Left ventricle myocardium inferior (tissue), 1 donor: ENCODE data around the gene GRID1. TPM values are rescaled to one million over a fixed set of nuclear protein-coding genes. Genes with fewer than 3 reads are reported as not detected.

ENCODE experiments used
- DNase-seq: peaks from one replicate; pipeline ENCODE4 v3.0.0-alpha.2; 2020
- H3K27ac ChIP-seq: fragments of 200-600 bp; replicated peaks from 2 replicates; pipeline ENCODE4 v1.8.0; 2021
- H3K27me3 ChIP-seq: fragments of 200-600 bp; 2 replicates; pipeline ENCODE4 v1.8.0; 2021; ENCODE audit warnings: low read depth
- H3K36me3 ChIP-seq: fragments of 200-600 bp; 2 replicates; pipeline ENCODE4 v1.8.0; 2021
- H3K4me1 ChIP-seq: fragments of 200-600 bp; 2 replicates; pipeline ENCODE4 v1.8.0; 2021
- H3K4me3 ChIP-seq: fragments of 200-600 bp; 2 replicates; pipeline ENCODE4 v1.8.0; 2021; ENCODE audit warnings: mild to moderate bottlenecking, moderate library complexity
- H3K9me3 ChIP-seq: fragments of 200-600 bp; replicated peaks from 2 replicates; pipeline ENCODE4 v1.8.0; 2021
- intact Hi-C: fragments of 100-400 bp; cut with micrococcal nuclease; formaldehyde crosslinking; loops from one replicate; pipeline ENCODE4 v1.11.0; 2022
- total RNA-seq: library from RNA; stranded (reverse); fragmentation: NEBNext Ultra II Directional; extraction: Animal tissue kit (Norgen Biotek cat#: 25700); gene quantifications from one replicate; pipeline ENCODE4 v1.2.1, GENCODE V29; 2021
- TF ChIP-seq, protein P1 (sequence below): fragments of 200-600 bp; IDR thresholded peaks from 2 replicates; pipeline ENCODE4 v1.8.0; 2021; ENCODE audit warnings: antibody characterized with exemption, mild to moderate bottlenecking, borderline replicate concordance
- donor health status: DM: no; HTN: yes; CAD: no; lungs with severe emphysema.

The GRID1 gene
- total RNA-seq, 1 donor from 2014 or later: 1.6 TPM

- peaks cover 14% of the 10 kb centered on the region for H3K27me3 ChIP-seq
- no peaks in the 10 kb centered on the region for H3K36me3 ChIP-seq
- DNase-seq: no peak
- no peak overlapping the region for H3K4me3 ChIP-seq
- no peak overlapping the region for H3K27ac ChIP-seq
- no peaks in the 10 kb centered on the region for H3K4me1 ChIP-seq
- H3K9me3 ChIP-seq: no peaks in the 10 kb centered on the region
- TF ChIP-seq, protein P1, sequence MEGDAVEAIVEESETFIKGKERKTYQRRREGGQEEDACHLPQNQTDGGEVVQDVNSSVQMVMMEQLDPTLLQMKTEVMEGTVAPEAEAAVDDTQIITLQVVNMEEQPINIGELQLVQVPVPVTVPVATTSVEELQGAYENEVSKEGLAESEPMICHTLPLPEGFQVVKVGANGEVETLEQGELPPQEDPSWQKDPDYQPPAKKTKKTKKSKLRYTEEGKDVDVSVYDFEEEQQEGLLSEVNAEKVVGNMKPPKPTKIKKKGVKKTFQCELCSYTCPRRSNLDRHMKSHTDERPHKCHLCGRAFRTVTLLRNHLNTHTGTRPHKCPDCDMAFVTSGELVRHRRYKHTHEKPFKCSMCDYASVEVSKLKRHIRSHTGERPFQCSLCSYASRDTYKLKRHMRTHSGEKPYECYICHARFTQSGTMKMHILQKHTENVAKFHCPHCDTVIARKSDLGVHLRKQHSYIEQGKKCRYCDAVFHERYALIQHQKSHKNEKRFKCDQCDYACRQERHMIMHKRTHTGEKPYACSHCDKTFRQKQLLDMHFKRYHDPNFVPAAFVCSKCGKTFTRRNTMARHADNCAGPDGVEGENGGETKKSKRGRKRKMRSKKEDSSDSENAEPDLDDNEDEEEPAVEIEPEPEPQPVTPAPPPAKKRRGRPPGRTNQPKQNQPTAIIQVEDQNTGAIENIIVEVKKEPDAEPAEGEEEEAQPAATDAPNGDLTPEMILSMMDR: no peak
- intact Hi-C loops: no loop called here
Observed at GRCh38 chr10:86222336-86222650, 144.3 kb downstream of the GRID1 start.

GRCh38 chr10:86221442-86222335 lies 144.9 kb downstream of the GRID1 start:
- no peaks in the 10 kb centered on the region for H3K4me1 ChIP-seq
- no peaks in the 10 kb centered on the region for H3K36me3 ChIP-seq
- TF ChIP-seq, protein P1: no peak
- intact Hi-C loops: no loop called here
- peaks cover 14% of the 10 kb centered on the region for H3K27me3 ChIP-seq
- no peak overlapping the region for H3K4me3 ChIP-seq
- no peak overlapping the region for H3K27ac ChIP-seq
- no peak for DNase-seq
- H3K9me3 ChIP-seq: no peaks in the 10 kb centered on the region

GRCh38 chr10:86220626-86221025 lies 146.0 kb downstream of the GRID1 start:
- no peaks in the 10 kb centered on the region for H3K4me1 ChIP-seq
- TF ChIP-seq, protein P1: no peak

GRCh38 chr10:86219271-86219670 lies 147.3 kb downstream of the GRID1 start:
- H3K27me3 ChIP-seq: peaks cover 15% of the 10 kb centered on the region
- no peaks in the 10 kb centered on the region for H3K4me1 ChIP-seq
- H3K9me3 ChIP-seq: no peaks in the 10 kb centered on the region
- H3K27ac ChIP-seq: no peak overlapping the region
- H3K36me3 ChIP-seq: no peaks in the 10 kb centered on the region
- no peak overlapping the region for H3K4me3 ChIP-seq
- intact Hi-C loops: no loop called here
- TF ChIP-seq, protein P1: no peak
- no peak for DNase-seq

More at GRCh38 chr10:86220626-86221025, 146.0 kb downstream of the GRID1 start:
- H3K27me3 ChIP-seq: peaks cover 17% of the 10 kb centered on the region
- no peaks in the 10 kb centered on the region for H3K36me3 ChIP-seq
- no peak overlapping the region for H3K27ac ChIP-seq
- intact Hi-C loops: no loop called here
- DNase-seq: no peak
- H3K4me3 ChIP-seq: no peak overlapping the region
- no peaks in the 10 kb centered on the region for H3K9me3 ChIP-seq

DNA sequence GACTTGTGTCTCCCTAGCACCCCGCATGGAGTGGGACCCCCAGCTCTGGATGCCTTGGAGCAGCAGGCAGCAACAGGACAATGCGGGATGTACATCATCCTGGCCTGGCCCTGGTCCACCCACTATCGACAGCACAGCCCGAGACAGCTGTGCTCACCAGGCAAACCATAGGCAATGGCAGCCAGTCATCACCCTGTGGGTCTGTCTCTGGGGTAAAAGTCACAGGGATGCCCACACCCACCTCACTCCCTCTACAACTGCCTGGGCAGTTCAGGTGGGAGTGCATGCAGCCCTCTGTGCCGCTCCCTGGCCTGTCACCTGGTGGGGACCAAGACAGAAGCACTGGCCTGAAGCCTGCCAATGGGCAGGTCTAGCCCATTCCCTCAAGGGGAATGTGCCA lies 147.8 kb downstream of the GRID1 start:
- no peak for DNase-seq
- intact Hi-C loops: no loop called here
- Histone ChIP-seq H3K27ac (no peak overlapping the region), H3K4me1 (no peaks in the 10 kb centered on the region), H3K27me3 (peaks cover 18% of the 10 kb centered on the region), H3K4me3 (no peak overlapping the region), H3K9me3 (no peaks in the 10 kb centered on the region), H3K36me3 (no peaks in the 10 kb centered on the region)
- TF ChIP-seq, protein P1: no peak
